HEK293T (cell line): ENCODE measurements around the gene AMDHD1.

Experiments used
- BHLHE40 ChIP-seq: fragments of 450-650 bp; IDR thresholded peaks from 2 replicates; pipeline ENCODE4 v1.6.1; 2016; ENCODE audit warnings: mild to moderate bottlenecking, moderate library complexity, borderline replicate concordance
- FOXK2 ChIP-seq: fragments of 450-650 bp; IDR thresholded peaks from 2 replicates; pipeline ENCODE4 v1.6.1; 2016; ENCODE audit warnings: mild to moderate bottlenecking
- FOXM1 ChIP-seq: fragments of 450-650 bp; IDR thresholded peaks from 2 replicates; pipeline ENCODE4 v1.6.1; 2017; ENCODE audit warnings: mild to moderate bottlenecking, borderline replicate concordance
- SP1 ChIP-seq: fragments of 450-650 bp; IDR thresholded peaks from 2 replicates; pipeline ENCODE4 v1.6.1; 2017
- SUZ12 ChIP-seq: fragments of 450-650 bp; IDR thresholded peaks from 2 replicates; pipeline ENCODE4 v1.6.1; 2016; ENCODE audit warnings: mild to moderate bottlenecking
- TARDBP ChIP-seq: fragments of 450-650 bp; IDR thresholded peaks from 2 replicates; pipeline ENCODE4 v1.6.1; 2016

GRCh38 chr12:95960241-95960640 is 17.1 kb downstream of the AMDHD1 start:
- TF ChIP-seq SP1, result no peak
- TF ChIP-seq TARDBP, result no peak
- no peak for TF ChIP-seq FOXK2
- no peak for TF ChIP-seq BHLHE40
- no peak for TF ChIP-seq SUZ12
- TF ChIP-seq FOXM1, result no peak
